GM06990 (cell line): ENCODE measurements around the gene CNR2.
"Not testable (repeated sequence)": the region's sequence is repeated elsewhere in the genome, so short reads cannot be mapped to it uniquely, and the experiment has no call there.

Source experiments
- DNase-seq: peaks from one replicate; pipeline ENCODE4 v3.0.0-alpha.2; 2011; ENCODE audit not compliant: insufficient read length; ENCODE audit errors: extremely low read depth
- H3K27me3 ChIP-seq: replicated peaks from 2 replicates; pipeline ENCODE4 v1.6.0; 2011; ENCODE audit warnings: low read length; ENCODE audit not compliant: control insufficient read depth, insufficient read depth
- H3K36me3 ChIP-seq: 2 replicates; pipeline ENCODE4 v1.5.1; 2011; ENCODE audit warnings: low read length; ENCODE audit not compliant: control insufficient read depth, insufficient read depth
- H3K4me3 ChIP-seq: replicated peaks from 2 replicates; pipeline ENCODE4 v1.5.1; 2011; ENCODE audit warnings: low read depth, mild to moderate bottlenecking, control low read depth, low read length
- CTCF ChIP-seq: IDR thresholded peaks from 2 replicates; pipeline ENCODE4 v1.5.1; 2011; ENCODE audit warnings: low read length, control low read depth, mild to moderate bottlenecking, inconsistent platforms; ENCODE audit not compliant: insufficient read depth, poor library complexity, severe bottlenecking

Gene CNR2

DNA sequence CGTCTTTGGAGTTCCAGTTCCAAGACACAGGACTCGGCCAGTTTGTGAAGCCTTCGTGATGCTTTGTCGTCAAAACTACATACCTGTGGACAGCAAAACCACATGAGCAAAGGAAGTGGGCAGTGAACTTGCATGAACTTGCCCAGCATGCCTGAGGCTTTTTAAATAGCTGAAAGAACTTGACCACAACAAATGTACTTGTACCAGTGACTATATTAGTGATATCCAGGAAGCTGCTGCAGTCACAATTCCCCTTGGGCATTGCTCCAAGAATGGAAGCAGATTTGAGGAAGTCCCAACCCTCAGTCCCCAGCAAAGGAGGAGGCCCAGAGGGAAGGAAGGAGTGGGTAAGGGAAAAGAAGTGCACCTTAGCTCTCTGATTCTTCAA lies 47.6 kb downstream of the CNR2 start:
- no peak for TF ChIP-seq CTCF
- Histone ChIP-seq H3K4me3 (peak overlapping the region; percentile 90), H3K27me3 (no peaks in the 10 kb centered on the region), H3K36me3 (peaks cover 10% of the 10 kb centered on the region)
- DNase-seq, result no peak

- Histone ChIP-seq H3K4me3 (peak overlapping the region; percentile 90), H3K27me3 (no peaks in the 10 kb centered on the region), H3K36me3 (peaks cover 10% of the 10 kb centered on the region)
- no peak for DNase-seq
- no peak for TF ChIP-seq CTCF
Measured at GRCh38 chr1:23864801-23865542, 48.2 kb downstream of the CNR2 start.

- DNase-seq, result no peak
- peaks cover 12% of the 10 kb centered on the region for H3K36me3 ChIP-seq
Measured at GRCh38 chr1:23862640-23863039, 50.5 kb downstream of the CNR2 start.

DNA sequence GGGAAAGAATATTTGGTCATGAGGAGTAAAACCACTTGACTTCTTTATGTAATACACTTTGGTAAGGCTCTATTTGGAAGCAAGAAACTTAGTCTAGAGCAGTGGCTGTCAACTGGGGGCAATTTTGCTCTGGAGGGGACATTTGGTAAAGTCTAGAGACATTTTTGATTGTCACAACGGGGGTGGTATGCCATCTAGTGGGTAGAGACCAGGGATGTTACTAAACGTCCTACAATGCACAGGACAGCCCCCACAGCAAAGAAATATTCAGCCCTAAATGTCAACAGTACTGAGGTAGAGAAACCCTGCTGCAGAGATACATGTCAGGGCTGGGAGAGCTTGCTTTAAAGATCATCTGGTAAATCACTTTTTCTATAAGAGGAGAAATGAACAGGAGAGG lies 58.6 kb downstream of the CNR2 start:
- no peak for DNase-seq
- peaks cover 7% of the 10 kb centered on the region for H3K36me3 ChIP-seq
- peak; percentile 23 for TF ChIP-seq CTCF
- H3K27me3 ChIP-seq, result no peaks in the 10 kb centered on the region
- H3K4me3 ChIP-seq, result no peak overlapping the region

More at GRCh38 chr1:23862640-23863039, 50.5 kb downstream of the CNR2 start:
- no peaks in the 10 kb centered on the region for H3K27me3 ChIP-seq
- no peak for TF ChIP-seq CTCF
- H3K4me3 ChIP-seq, result no peak overlapping the region

GRCh38 chr1:23853124-23853523 lies 60.0 kb downstream of the CNR2 start:
- H3K36me3 ChIP-seq, DNase-seq, H3K4me3 ChIP-seq, H3K27me3 ChIP-seq: not testable (repeated sequence)

GRCh38 chr1:23851406-23851805 lies 61.8 kb downstream of the CNR2 start:
- peaks cover 13% of the 10 kb centered on the region for H3K36me3 ChIP-seq
- not testable (repeated sequence) for H3K4me3 ChIP-seq, DNase-seq, H3K27me3 ChIP-seq
